ENCODE data around the gene WDR86.

The WDR86 gene

GRCh38 chr7:151351967-151352366 is 57.9 kb downstream of the WDR86 start:
- no peaks in the 10 kb centered on the region for H3K36me3 ChIP-seq (ENCODE audit: control insufficient read depth, insufficient read depth, low read length)

GRCh38 chr7:151351027-151351426 is 58.8 kb downstream of the WDR86 start:
- H3K4me3 ChIP-seq (ENCODE audit: low read depth, low read length): no peak overlapping the region
- no peak overlapping the region for H2AFZ ChIP-seq
- no peaks in the 10 kb centered on the region for H3K36me3 ChIP-seq (ENCODE audit: control insufficient read depth, insufficient read depth, low read length)
- H3K4me1 ChIP-seq: peaks cover 8% of the 10 kb centered on the region
- H3K4me2 ChIP-seq (ENCODE audit: low read length): no peak overlapping the region
- H3K27me3 ChIP-seq (ENCODE audit: control insufficient read depth, insufficient read depth, low read length): no peaks in the 10 kb centered on the region
- no peak overlapping the region for H3K9ac ChIP-seq
- no peak for TF ChIP-seq CTCF (IDR thresholded peaks at IDR 0.05)
- H3K9me3 ChIP-seq (ENCODE audit: control insufficient read depth, low read length): no peaks in the 10 kb centered on the region
- H3K27ac ChIP-seq: peak overlapping the region; percentile 5
- peaks cover 13% of the 10 kb centered on the region for H3K79me2 ChIP-seq

More at GRCh38 chr7:151351967-151352366, 57.9 kb downstream of the WDR86 start:
- no peak overlapping the region for H2AFZ ChIP-seq
- no peak overlapping the region for H3K4me3 ChIP-seq (ENCODE audit: low read depth, low read length)
- no peaks in the 10 kb centered on the region for H3K9me3 ChIP-seq (ENCODE audit: control insufficient read depth, low read length)
- no peak overlapping the region for H3K27ac ChIP-seq
- no peaks in the 10 kb centered on the region for H3K27me3 ChIP-seq (ENCODE audit: control insufficient read depth, insufficient read depth, low read length)
- peaks cover 13% of the 10 kb centered on the region for H3K79me2 ChIP-seq
- no peak overlapping the region for H3K4me2 ChIP-seq (ENCODE audit: low read length)
- H3K9ac ChIP-seq: no peak overlapping the region
- no peak for TF ChIP-seq CTCF (IDR thresholded peaks at IDR 0.05)
- H3K4me1 ChIP-seq: peaks cover 8% of the 10 kb centered on the region

- Histone ChIP-seq H3K9me3 (ENCODE audit: control insufficient read depth, low read length) (no peaks in the 10 kb centered on the region), H2AFZ (no peak overlapping the region), H3K27ac (peak overlapping the region; percentile 77), H3K79me2 (peaks cover 13% of the 10 kb centered on the region), H3K4me2 (ENCODE audit: low read length) (peak overlapping the region; percentile 44), H3K4me1 (peaks cover 8% of the 10 kb centered on the region), H3K9ac (no peak overlapping the region), H3K4me3 (ENCODE audit: low read depth, low read length) (peak overlapping the region; percentile 32), H3K36me3 (ENCODE audit: control insufficient read depth, insufficient read depth, low read length) (no peaks in the 10 kb centered on the region), H3K27me3 (ENCODE audit: control insufficient read depth, insufficient read depth, low read length) (no peaks in the 10 kb centered on the region)
- no peak for TF ChIP-seq CTCF (IDR thresholded peaks at IDR 0.05)
Measured at GRCh38 chr7:151349507-151349853, 60.4 kb downstream of the WDR86 start.

- H3K4me3 ChIP-seq (ENCODE audit: low read depth, low read length): no peak overlapping the region
- H2AFZ ChIP-seq: no peak overlapping the region
- no peak for TF ChIP-seq CTCF (IDR thresholded peaks at IDR 0.05)
- no peak overlapping the region for H3K4me2 ChIP-seq (ENCODE audit: low read length)
- no peaks in the 10 kb centered on the region for H3K27me3 ChIP-seq (ENCODE audit: control insufficient read depth, insufficient read depth, low read length)
- H3K9me3 ChIP-seq (ENCODE audit: control insufficient read depth, low read length): no peaks in the 10 kb centered on the region
- H3K27ac ChIP-seq: no peak overlapping the region
- peaks cover 12% of the 10 kb centered on the region for H3K79me2 ChIP-seq
- H3K9ac ChIP-seq: no peak overlapping the region
- peaks cover 8% of the 10 kb centered on the region for H3K4me1 ChIP-seq
- no peaks in the 10 kb centered on the region for H3K36me3 ChIP-seq (ENCODE audit: control insufficient read depth, insufficient read depth, low read length)
Measured at GRCh38 chr7:151348970-151349369, 60.9 kb downstream of the WDR86 start.

- Histone ChIP-seq H3K4me2 (ENCODE audit: low read length) (no peak overlapping the region), H3K27ac (no peak overlapping the region), H3K4me1 (peaks cover 12% of the 10 kb centered on the region), H3K9ac (no peak overlapping the region), H3K36me3 (ENCODE audit: control insufficient read depth, insufficient read depth, low read length) (no peaks in the 10 kb centered on the region), H3K4me3 (ENCODE audit: low read depth, low read length) (no peak overlapping the region), H3K9me3 (ENCODE audit: control insufficient read depth, low read length) (no peaks in the 10 kb centered on the region), H3K79me2 (peaks cover 11% of the 10 kb centered on the region), H2AFZ (no peak overlapping the region), H3K27me3 (ENCODE audit: control insufficient read depth, insufficient read depth, low read length) (no peaks in the 10 kb centered on the region)
- TF ChIP-seq CTCF (IDR thresholded peaks at IDR 0.05): no peak
Measured at GRCh38 chr7:151347200-151347599, 62.6 kb downstream of the WDR86 start.

All from parathyroid adenoma (tissue), 2 donors.